GM18507 (cell line): ENCODE results near the gene ARHGAP42.

Experiments
- DNase-seq: peaks from one replicate; pipeline ENCODE4 v3.0.0; 2011; ENCODE audit warnings: low read depth; ENCODE audit not compliant: insufficient read length; ENCODE audit errors: extremely low spot score
- FAIRE-seq: peaks from 2 replicates; lab custom pipeline; 2011; peaks lifted over from hg19 to GRCh38; lab: Jason Lieb, UNC

Gene ARHGAP42

DNA sequence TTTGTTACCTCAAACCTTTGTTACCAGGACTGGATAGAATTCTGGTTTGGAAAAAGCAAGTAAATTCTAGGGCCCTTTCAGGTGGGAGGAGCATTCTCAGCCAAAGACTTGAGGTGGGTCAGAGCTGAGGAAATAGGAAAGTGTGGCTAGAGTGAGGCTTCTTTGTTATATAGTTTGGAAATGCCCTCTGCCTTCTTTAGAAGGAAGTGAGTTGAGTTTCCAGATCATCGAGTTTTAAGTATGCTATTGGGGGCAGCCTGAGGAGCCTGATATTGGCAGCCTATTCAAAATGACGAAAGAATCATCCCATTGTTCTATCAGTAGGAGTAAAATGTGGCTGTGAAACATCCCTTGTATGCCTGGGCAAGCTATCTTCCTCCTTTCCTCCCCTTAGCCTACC, 134.1 kb downstream of the ARHGAP42 start:
- no peak for DNase-seq
- FAIRE-seq = no peak

- DNase-seq (no peak), FAIRE-seq (no peak)
These were observed 136.3 kb downstream of the ARHGAP42 start for GRCh38 chr11:100823360-100823759.

DNA sequence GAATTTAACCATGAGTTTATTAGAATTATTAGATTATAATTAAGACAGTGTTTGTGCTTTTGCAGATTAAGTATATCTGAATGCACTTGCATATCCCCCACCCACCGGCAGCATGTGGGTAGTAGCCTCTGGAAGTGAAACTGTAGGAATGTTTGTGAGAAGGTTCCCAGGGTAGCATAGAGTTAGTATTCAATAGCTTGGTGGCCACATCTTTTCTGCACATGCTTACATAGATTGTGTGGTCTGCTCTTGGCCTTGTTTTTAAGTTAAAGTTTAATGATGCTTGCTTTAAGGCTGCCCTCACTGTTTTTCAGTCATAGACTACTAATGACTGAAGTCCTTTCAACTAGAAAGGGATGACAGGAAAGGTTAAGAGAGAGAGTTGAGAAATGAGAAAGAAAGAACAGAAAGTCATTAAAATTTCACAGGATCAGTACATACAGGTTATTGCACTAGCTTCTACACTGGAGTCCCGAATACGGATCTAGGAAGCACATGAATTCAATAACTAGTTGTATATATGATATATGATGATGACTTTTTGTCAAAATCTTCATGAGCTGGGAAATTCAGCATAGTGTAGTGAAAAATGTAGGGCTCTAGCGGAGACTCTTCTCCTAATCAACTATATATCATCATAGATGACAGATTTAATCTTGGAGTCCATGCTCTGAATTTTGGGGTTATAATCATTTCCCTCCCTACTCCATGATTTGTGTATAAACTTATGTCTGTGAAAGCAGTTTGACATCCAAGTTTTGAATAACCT, 137.1 kb downstream of the ARHGAP42 start:
- FAIRE-seq (no peak), DNase-seq (no peak)

GRCh38 chr11:100825626-100826025, 138.5 kb downstream of the ARHGAP42 start:
- FAIRE-seq = no peak
- DNase-seq = no peak

GRCh38 chr11:100827934-100828661, 141.0 kb downstream of the ARHGAP42 start:
- FAIRE-seq = no peak
- no peak for DNase-seq

- no peak for FAIRE-seq
- no peak for DNase-seq
These were observed 143.2 kb downstream of the ARHGAP42 start for GRCh38 chr11:100830274-100830673.

DNA sequence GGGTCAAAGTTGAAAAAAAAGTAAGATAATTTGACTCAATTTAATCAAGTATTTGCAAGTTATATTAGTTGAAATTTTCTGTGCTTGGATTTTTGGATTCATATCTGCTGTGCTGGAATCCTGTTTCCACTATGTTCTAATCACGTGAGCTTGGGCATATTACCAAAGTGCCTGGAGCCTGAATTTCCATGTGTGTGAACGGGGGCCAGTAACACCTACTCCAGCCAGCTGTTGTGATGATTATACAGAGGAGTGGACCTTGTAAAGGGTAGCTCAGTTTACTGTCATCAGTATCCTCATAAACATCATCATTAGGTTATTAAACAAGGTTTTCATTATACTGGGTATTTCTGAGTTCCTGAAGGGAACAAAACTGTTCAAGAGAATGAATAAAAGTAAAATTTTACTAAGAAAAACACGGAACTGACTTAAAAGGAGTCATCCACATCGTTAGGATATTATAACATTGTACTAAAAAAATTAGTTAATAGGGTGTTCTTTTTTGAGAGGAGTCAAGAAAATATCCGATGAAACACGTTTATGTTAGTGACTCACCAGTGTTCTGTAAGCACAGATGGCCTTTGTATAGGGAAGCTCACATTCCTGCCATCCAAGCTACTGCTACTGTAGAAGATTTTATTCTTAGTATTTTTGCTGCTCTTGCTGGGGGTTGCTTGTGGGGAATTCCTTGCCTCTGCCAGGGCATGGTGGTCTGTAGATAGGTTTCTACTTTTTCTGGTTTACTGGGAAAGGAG, 144.1 kb downstream of the ARHGAP42 start:
- FAIRE-seq (no peak), DNase-seq (no peak)

DNA sequence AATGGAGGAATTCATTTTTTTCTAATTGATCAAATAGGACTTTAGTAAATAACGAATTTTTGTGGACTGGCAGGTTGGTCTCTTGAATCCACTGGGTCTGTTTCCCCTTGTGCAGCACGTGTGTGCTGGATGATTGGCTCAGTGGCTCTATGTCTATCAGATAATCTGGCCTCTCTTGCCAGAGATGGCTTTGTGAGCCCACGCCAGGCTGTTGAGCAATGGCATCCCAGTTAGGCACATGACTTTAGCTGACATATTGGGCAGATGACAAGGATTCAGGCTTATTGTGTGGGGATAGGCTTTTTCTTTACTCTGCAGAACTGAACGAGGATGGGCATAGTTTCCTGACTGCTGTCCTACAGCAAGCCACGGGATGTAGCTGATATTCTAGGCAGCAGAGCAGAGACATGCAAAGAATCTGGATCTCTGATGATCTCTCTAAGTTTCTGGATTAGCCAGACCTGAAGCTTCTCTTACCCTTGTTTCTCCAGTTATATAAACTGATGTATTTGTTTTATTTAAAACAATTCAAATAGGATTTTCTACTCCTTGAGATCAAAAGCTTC, 144.9 kb downstream of the ARHGAP42 start:
- no peak for FAIRE-seq
- no peak for DNase-seq

DNA sequence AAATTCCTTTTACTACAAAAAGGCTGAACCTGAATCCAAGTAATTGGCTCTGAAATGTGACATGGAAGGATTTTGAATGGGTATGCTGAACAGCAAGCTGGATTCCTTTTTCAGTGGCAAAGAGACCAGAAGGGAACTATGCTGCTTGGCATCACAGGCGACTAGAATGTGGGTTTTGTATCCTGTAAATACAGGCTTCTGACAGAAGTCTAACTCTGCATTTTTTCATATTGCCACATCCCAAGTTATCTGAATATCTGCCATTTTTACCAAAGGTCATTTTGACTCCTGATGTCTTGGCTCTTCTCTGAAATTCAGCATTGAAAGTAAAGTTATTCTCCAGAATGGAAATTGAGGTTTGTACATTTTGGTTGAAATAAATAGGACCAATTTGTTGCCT, 145.7 kb downstream of the ARHGAP42 start:
- no peak for DNase-seq
- no peak for FAIRE-seq

GRCh38 chr11:100833276-100833675, 146.2 kb downstream of the ARHGAP42 start:
- FAIRE-seq = no peak

DNA sequence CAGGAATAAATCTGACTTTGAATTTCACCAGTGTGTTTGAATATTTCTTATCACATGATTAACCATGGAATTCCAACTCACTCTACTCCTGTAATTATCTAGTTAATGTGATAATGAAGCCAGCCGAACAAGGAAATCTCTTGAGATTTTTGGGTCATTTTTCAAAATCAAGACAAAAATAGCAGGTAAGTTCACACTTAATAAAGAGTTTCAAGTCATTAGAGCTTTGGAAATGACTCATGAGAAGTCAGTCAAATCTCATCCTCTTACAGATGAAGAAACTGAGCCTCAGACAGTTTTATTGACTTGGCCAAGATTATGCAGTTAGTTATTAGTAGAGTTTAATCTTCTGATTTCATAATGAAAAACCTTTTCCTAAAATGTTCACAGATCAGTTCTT, 148.8 kb downstream of the ARHGAP42 start:
- DNase-seq (no peak), FAIRE-seq (no peak)

More at GRCh38 chr11:100833276-100833675, 146.2 kb downstream of the ARHGAP42 start:
- DNase-seq = no peak

- DNase-seq (no peak), FAIRE-seq (no peak)
These were observed 150.2 kb downstream of the ARHGAP42 start for GRCh38 chr11:100837311-100837710.

GRCh38 chr11:100841711-100842407, 154.8 kb downstream of the ARHGAP42 start:
- FAIRE-seq (no peak), DNase-seq (no peak)

DNA sequence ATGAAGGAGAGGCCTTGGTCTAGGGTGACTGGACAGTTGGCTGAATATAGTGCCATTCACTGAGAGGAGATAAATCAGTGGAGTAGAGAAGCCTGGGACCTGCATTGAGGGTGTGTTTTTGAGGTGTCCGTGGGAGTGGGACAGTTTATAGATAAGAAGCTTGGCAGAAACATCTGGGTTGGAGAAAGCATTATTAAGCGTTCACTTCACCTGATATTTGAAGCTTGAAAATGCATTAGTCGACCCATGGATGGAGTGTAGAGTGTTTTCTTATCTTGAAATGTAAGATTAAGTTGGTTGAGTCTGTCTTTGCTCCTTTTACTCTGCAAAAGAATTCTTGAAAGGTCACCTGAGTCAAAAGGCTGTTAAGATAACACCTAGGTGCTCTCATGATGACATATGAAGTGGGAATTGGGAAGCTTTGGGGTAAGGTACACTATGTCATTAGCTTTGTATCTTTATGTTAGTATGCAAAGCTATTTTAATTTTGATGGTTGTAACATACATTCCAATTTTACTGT, 160.7 kb downstream of the ARHGAP42 start:
- DNase-seq = no peak
- FAIRE-seq = no peak

- FAIRE-seq (no peak), DNase-seq (no peak)
These were observed 162.2 kb downstream of the ARHGAP42 start for GRCh38 chr11:100849009-100849900.

- FAIRE-seq (no peak), DNase-seq (no peak)
These were observed 162.8 kb downstream of the ARHGAP42 start for GRCh38 chr11:100849901-100850235.

GRCh38 chr11:100851147-100851546, 164.1 kb downstream of the ARHGAP42 start:
- DNase-seq = no peak
- FAIRE-seq = no peak

DNA sequence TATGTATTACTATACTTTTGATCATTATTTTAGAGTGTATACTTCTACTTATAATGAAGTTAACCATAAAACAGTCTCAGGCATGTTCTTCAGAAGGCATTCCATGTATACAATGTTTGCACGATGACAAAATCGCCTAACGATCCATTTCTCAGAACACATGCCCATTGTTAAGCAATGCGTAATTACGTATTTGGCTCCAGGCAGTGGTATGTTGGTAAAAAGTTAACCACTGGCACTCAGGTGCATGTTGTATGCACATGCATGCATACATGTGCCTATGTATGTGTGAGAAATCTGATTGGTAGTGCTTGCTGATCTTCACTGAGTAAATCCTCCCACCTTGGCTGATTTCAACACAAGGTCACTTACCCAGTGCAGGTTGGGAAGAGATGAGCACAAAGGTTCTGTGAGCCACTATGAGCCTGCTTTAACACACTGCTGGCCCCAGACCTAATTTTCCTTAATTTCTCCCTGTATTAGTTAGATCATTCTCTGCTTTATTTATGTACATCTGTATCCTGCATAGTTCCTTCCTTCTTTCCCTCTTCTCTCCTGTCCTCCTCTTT, 164.6 kb downstream of the ARHGAP42 start:
- no peak for FAIRE-seq
- DNase-seq = no peak
